Measurements from ENCODE around the gene KMT2B. TPM values are rescaled to one million over a fixed set of nuclear protein-coding genes. Genes with fewer than 3 reads are reported as not detected.

KMT2B gene
- total and polyA plus RNA-seq, 8 donors, result 8.3 to 92.4 (median 18.9) TPM

GRCh38 chr19:35695895-35696422 is 21.8 kb upstream of the KMT2B start:
- DNase-seq, result no peak
- 71 to 85% (median 77%) methylated on average over 2 of the region's 2 CpGs for WGBS, 5 donors
- no peak overlapping the region for H3K4me3 ChIP-seq
- TF ChIP-seq POLR2A (IDR thresholded peaks at IDR 0.05) (no peak), CTCF (IDR thresholded peaks at IDR 0.05) (no peak), EP300 (IDR thresholded peaks at IDR 0.05) (no peak), POLR2AphosphoS5 (IDR thresholded peaks at IDR 0.05) (no peak)
- H3K27me3 ChIP-seq, result no peaks in the 10 kb centered on the region
- H3K9me3 ChIP-seq, result no peaks in the 10 kb centered on the region
- no peaks in the 10 kb centered on the region for H3K4me1 ChIP-seq
- no peak overlapping the region for H3K27ac ChIP-seq
- no peaks in the 10 kb centered on the region for H3K36me3 ChIP-seq
- intact Hi-C loops (cut with DNase I; ENCODE audit: low total_unique reads), result no loop called here

- Histone ChIP-seq H3K9me3 (no peaks in the 10 kb centered on the region), H3K36me3 (no peaks in the 10 kb centered on the region), H3K4me1 (peaks cover 0 to 3% (median 2%) of the 10 kb centered on the region in 4 donors), H3K27me3 (no peaks in the 10 kb centered on the region), H3K4me3 (no peak overlapping the region), H3K27ac (no peak overlapping the region)
- TF ChIP-seq EP300 (IDR thresholded peaks at IDR 0.05) (no peak), POLR2A (IDR thresholded peaks at IDR 0.05) (no peak), CTCF (IDR thresholded peaks at IDR 0.05) (no peak)
- DNase-seq, result no peak
- WGBS, 5 donors, result 39 to 54% (median 47%) methylated on average over 4 of the region's 4 CpGs
- intact Hi-C loops (cut with DNase I; ENCODE audit: low total_unique reads), result no loop called here
Measured at GRCh38 chr19:35696835-35697234, 21.0 kb upstream of the KMT2B start.

GRCh38 chr19:35702223-35703012 is 15.4 kb upstream of the KMT2B start:
- Histone ChIP-seq H3K4me1 (peaks cover 0 to 17% (median 16%) of the 10 kb centered on the region in 4 donors), H3K36me3 (no peaks in the 10 kb centered on the region), H3K27me3 (peaks cover 0 to 17% (median 0%) of the 10 kb centered on the region in 3 donors), H3K9me3 (no peaks in the 10 kb centered on the region), H3K27ac (peak overlapping the region; percentile 60 to 81 (median 76)), H3K4me3 (peak overlapping the region; percentile 60 to 73 (median 66))
- WGBS, 5 donors, result 0 to 1% (median 0%) methylated on average over 37 to 50 of the region's 50 CpGs
- TF ChIP-seq EP300 (IDR thresholded peaks at IDR 0.05), result no peak
- peak; percentile 45 to 64 (median 59) for TF ChIP-seq POLR2AphosphoS5 (IDR thresholded peaks at IDR 0.05)
- TF ChIP-seq CTCF (IDR thresholded peaks at IDR 0.05), result peak in 1 of 7 experiments; percentile 4
- DNase-seq, result peak; percentile 98 to 99
- intact Hi-C loops (cut with DNase I; ENCODE audit: low total_unique reads), result no loop called here

GRCh38 chr19:35703343-35703742 is 14.5 kb upstream of the KMT2B start:
- no peaks in the 10 kb centered on the region for H3K9me3 ChIP-seq
- no peak for DNase-seq
- peak overlapping the region in 1 of 5 donors; percentile 49 for H3K27ac ChIP-seq
- peak overlapping the region in 1 of 4 donors; percentile 71 for H3K4me3 ChIP-seq
- intact Hi-C loops (cut with DNase I; ENCODE audit: low total_unique reads), result no loop called here
- no peak for TF ChIP-seq EP300 (IDR thresholded peaks at IDR 0.05)
- TF ChIP-seq CTCF (IDR thresholded peaks at IDR 0.05), result no peak
- TF ChIP-seq POLR2A (IDR thresholded peaks at IDR 0.05), result no peak
- no peak for TF ChIP-seq POLR2AphosphoS5 (IDR thresholded peaks at IDR 0.05)
- peaks cover 0 to 17% (median 16%) of the 10 kb centered on the region in 4 donors for H3K4me1 ChIP-seq
- H3K36me3 ChIP-seq, result no peaks in the 10 kb centered on the region
- 43 to 57% (median 47%) methylated on average over 8 to 9 of the region's 9 CpGs for WGBS, 5 donors
- peaks cover 0 to 17% (median 0%) of the 10 kb centered on the region in 3 donors for H3K27me3 ChIP-seq
